K562 (cell line): Measurements from ENCODE around the gene SHISA7.

Experiments
- BCOR ChIP-seq: fragments of 450-650 bp; IDR thresholded peaks from 2 replicates; pipeline ENCODE4 v1.6.1; 2016
- CTCF ChIP-seq, 3 experiments: IDR thresholded peaks in 2 of 3; conservative IDR thresholded peaks in 1 of 3; 2 replicates each; pipeline ENCODE4 v1.5.1; 2011 to 2012; ENCODE audit warnings: low read length in 3 of 3, mild to moderate bottlenecking in 3 of 3, control low read depth in 2 of 3, improper control_type of control experiment in 1 of 3, inconsistent platforms in 1 of 3, low read depth in 1 of 3, mixed read lengths in 1 of 3, moderate library complexity in 1 of 3; ENCODE audit not compliant: insufficient read depth in 2 of 3
- DNMT1 ChIP-seq: fragments of 450-650 bp; IDR thresholded peaks from 2 replicates; pipeline ENCODE4 v1.6.1; 2016; ENCODE audit warnings: antibody characterized with exemption, mild to moderate bottlenecking
- TCF7 ChIP-seq: sonication (generic); IDR thresholded peaks from 2 replicates; pipeline ENCODE4 v1.6.1; 2016; ENCODE audit warnings: antibody characterized with exemption, borderline replicate concordance
- TF ChIP-seq, protein P1 (sequence below): fragments of 250-450 bp; sonication (Bioruptor Pico); IDR thresholded peaks from 2 replicates; pipeline ENCODE4 v1.4.0; 2020; ENCODE audit warnings: mild to moderate bottlenecking

GRCh38 chr19:55482156-55482961, 39.3 kb upstream of the SHISA7 start:
- TF ChIP-seq CTCF (IDR thresholded peaks at IDR 0.05 in 2 of 3, conservative IDR thresholded peaks at IDR 0.05 in 1 of 3; ENCODE audit: insufficient read depth in 2 of 3, low read depth in 1 of 3, low read length in 3 of 3) (no peak), DNMT1 (no peak), TCF7 (no peak), BCOR (no peak)
- TF ChIP-seq, protein P1, sequence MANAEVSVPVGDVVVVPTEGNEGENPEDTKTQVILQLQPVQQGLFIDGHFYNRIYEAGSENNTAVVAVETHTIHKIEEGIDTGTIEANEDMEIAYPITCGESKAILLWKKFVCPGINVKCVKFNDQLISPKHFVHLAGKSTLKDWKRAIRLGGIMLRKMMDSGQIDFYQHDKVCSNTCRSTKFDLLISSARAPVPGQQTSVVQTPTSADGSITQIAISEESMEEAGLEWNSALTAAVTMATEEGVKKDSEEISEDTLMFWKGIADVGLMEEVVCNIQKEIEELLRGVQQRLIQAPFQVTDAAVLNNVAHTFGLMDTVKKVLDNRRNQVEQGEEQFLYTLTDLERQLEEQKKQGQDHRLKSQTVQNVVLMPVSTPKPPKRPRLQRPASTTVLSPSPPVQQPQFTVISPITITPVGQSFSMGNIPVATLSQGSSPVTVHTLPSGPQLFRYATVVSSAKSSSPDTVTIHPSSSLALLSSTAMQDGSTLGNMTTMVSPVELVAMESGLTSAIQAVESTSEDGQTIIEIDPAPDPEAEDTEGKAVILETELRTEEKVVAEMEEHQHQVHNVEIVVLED (CRISPR knock-in tag) = no peak
